GM19023 (cell line): ENCODE data around the gene ACP4.
"Not testable (repeated sequence)": the region's sequence is repeated elsewhere in the genome, so short reads cannot be mapped to it uniquely, and the experiment has no call there.

Source experiments
- ATAC-seq: cut with Tn5 transposase; IDR thresholded peaks from one replicate; pipeline ENCODE4 v1.9.1; 2021; ENCODE audit warnings: mild to moderate bottlenecking, moderate library complexity; ENCODE audit not compliant: unreplicated experiment

ACP4 gene

GRCh38 chr19:50790396-50790795 lies at the start of gene ACP4:
ACP4 (plus strand) TSS chr19:50790415; CDS start chr19:50790415, 0 bp downstream.
- no peak for ATAC-seq

GRCh38 chr19:50741179-50741933 lies 48.9 kb upstream of the ACP4 start:
- ATAC-seq: no peak

- no peak for ATAC-seq
Measured at GRCh38 chr19:50743537-50743936, 46.7 kb upstream of the ACP4 start.

- no peak for ATAC-seq
Measured at GRCh38 chr19:50745221-50745620, 45.0 kb upstream of the ACP4 start.

GRCh38 chr19:50747141-50747540 lies 43.1 kb upstream of the ACP4 start:
- not testable (repeated sequence) for ATAC-seq

- ATAC-seq: no peak
Measured at GRCh38 chr19:50749490-50749889, 40.7 kb upstream of the ACP4 start.

GRCh38 chr19:50750010-50750409 lies 40.2 kb upstream of the ACP4 start:
- no peak for ATAC-seq

GRCh38 chr19:50753879-50754278 lies 36.3 kb upstream of the ACP4 start:
- ATAC-seq: no peak

GRCh38 chr19:50756244-50756643 lies 34.0 kb upstream of the ACP4 start:
- not testable (repeated sequence) for ATAC-seq

- not testable (repeated sequence) for ATAC-seq
Measured at GRCh38 chr19:50757624-50758023, 32.6 kb upstream of the ACP4 start.

- ATAC-seq: not testable (repeated sequence)
Measured at GRCh38 chr19:50759076-50759475, 31.1 kb upstream of the ACP4 start.

GRCh38 chr19:50759886-50760285 lies 30.3 kb upstream of the ACP4 start:
- no peak for ATAC-seq

- ATAC-seq: not testable (repeated sequence)
Measured at GRCh38 chr19:50761501-50761900, 28.7 kb upstream of the ACP4 start.

GRCh38 chr19:50763521-50763920 lies 26.7 kb upstream of the ACP4 start:
- not testable (repeated sequence) for ATAC-seq

- ATAC-seq: no peak
Measured at GRCh38 chr19:50764409-50764808, 25.8 kb upstream of the ACP4 start.

GRCh38 chr19:50766746-50767145 lies 23.5 kb upstream of the ACP4 start:
- ATAC-seq: not testable (repeated sequence)

GRCh38 chr19:50767263-50767662 lies 23.0 kb upstream of the ACP4 start:
- ATAC-seq: not testable (repeated sequence)

GRCh38 chr19:50768277-50768676 lies 21.9 kb upstream of the ACP4 start:
- no peak for ATAC-seq

GRCh38 chr19:50770164-50770563 lies 20.1 kb upstream of the ACP4 start, which contains the start of gene GPR32:
GPR32 (plus strand) TSS chr19:50770464; CDS start chr19:50770601, 137 bp downstream.
- not testable (repeated sequence) for ATAC-seq

- no peak for ATAC-seq
Measured at GRCh38 chr19:50770888-50771287, 19.3 kb upstream of the ACP4 start.

- no peak for ATAC-seq
Measured at GRCh38 chr19:50772476-50772875, 17.7 kb upstream of the ACP4 start.

GRCh38 chr19:50772912-50773311 lies 17.3 kb upstream of the ACP4 start:
- not testable (repeated sequence) for ATAC-seq

- ATAC-seq: not testable (repeated sequence)
Measured at GRCh38 chr19:50773454-50773853, 16.8 kb upstream of the ACP4 start.
